ENCODE measurements around the gene ADAMTS14.

The ADAMTS14 gene

DNA sequence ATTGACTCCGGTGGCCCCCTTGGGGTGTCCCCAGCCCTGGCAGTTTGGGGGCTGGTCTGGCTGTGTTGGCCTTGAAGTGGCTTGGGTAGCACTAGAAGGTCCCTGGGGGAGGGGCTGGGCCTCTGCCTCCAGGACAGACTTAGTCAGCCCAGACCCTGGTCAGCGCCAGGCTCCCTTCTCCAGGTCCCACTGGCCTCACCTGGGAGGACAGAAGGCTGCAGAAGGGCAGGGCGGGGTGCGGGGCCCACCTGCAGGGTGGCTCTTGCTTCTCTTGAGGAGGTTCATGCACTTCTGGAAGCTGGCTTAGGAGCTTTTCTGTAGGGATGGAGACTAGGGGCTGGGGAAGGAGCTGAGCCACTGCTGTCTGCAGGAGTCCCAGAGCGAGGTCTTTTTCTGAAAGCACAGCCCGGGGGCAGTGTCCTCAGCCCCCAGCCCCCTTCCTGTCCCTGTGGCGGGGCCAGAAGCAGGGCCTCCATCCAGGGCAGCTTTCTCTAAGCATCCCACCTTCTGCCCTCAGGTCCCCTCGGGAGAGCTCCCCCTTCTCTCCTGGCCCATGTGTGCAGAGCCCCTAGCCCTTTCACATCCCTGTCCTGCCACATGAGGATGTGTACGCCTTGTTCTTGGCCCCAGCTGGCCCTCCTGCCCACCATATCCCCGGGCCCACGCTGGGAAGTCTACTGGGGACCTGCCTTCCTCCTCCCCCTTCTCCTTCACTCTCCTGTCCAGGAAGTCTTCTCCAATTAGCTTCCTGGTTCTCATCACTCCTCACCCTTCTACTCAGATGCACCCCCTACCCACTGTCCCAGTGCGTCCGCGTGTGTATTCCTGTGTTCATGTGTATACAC lies 101.9 kb downstream of the ADAMTS14 start:
- DNase-seq: no peak

DNA sequence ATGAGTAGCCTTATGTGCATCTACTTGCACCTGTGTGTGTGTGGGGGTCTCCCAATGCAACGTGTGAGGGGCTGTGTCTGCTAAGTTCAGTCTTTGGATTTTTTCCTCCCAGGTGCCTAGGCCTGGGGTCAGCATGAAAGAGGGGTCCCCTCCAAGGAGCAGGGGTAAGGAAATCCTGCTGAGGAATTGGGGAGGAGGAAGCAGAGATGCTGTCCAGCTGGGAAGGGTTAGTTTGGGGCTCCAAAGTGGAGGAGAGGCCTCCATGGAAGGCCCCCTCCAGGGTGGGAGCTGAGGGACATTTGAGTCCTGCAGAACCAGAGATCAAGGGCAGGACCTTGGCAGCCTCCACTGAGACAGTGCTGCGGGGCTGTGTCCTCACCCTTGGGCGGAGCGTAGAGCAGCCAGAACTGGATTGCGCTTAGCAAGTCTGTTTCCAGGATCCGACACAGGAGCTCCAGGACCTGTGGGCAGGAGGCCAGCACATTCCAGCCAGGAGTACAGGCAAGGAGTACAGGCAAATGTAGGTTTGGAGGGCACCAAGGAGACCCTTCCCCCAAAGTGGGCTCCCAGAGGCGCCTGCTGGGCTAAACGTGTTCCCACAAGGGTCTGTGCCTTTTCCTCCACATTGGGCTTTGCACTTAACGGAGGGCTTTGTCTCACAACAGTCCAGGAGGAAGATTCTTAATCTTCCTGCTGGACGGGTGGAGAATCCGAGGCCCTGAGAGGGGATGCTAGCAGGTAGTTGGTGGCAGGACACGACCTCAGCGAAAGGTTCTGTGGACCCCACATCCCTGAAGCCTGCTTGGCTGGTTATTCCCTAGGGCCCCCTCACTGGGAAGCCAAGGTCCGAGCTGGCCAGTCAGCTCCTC lies 102.7 kb downstream of the ADAMTS14 start:
- DNase-seq: no peak

DNA sequence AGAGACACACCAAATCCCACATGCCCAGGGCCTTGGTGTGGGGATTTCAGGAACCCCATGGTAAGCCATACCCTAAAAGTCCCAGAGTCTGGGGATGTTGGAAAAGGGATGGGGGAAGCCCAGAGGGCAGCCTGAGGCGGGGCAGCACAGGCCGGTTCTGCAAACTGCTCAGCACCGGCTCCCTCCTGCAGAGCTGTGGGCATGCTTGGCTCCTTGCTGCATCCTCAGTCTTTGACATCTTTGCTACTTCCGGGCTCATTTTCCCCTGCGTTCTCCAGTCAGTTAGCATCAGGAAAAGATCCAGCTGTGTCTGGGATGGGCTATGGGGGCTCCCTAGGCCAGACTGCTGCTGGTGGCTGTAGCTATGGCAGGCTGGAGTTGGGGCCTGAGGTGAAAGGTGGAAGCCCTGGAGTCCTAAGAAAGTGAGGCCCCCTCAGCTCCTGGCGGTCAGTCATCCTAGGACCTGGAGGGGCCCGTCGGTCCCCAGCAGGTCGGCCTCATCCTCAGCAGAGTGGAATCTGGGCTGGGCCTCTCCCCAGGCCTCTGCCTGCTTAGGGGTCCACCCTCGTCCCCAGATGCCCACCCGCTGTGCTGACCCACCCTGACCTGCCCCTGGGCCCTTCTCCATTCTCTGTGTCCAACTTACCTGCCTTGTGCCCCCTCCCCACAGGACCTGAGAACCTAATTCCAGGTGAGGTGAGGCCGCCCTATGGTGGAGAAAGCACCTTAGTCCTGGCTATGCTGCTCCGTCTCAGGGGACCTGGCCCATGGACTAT lies 103.6 kb downstream of the ADAMTS14 start:
- DNase-seq: no peak

DNA sequence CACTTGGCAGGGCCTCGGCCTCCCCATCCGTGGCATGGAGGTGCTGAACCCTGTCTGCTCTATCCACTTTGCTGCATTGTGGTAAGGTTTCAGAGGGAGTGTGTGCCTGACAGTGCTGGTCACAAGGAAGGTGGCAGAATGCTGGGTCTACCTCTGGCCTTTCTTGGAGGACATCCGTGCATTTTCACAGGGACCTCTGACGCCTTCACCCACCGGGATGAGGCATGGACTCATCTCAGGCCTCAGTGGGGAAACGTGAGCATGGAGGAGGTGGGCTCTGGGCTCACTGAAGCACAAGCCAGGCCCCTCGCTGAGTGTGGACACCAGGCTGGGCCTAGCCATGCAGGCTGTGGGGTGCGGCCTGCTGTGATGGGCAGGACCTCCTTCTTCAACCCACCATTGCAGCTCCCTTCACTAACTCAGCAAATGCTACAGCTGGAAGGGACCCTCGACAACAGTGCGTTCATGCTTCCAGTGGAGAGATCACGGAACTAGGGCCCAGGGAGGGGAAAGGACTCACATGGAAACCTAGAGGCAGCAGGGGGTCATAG lies 104.2 kb downstream of the ADAMTS14 start:
- no peak for DNase-seq

DNA sequence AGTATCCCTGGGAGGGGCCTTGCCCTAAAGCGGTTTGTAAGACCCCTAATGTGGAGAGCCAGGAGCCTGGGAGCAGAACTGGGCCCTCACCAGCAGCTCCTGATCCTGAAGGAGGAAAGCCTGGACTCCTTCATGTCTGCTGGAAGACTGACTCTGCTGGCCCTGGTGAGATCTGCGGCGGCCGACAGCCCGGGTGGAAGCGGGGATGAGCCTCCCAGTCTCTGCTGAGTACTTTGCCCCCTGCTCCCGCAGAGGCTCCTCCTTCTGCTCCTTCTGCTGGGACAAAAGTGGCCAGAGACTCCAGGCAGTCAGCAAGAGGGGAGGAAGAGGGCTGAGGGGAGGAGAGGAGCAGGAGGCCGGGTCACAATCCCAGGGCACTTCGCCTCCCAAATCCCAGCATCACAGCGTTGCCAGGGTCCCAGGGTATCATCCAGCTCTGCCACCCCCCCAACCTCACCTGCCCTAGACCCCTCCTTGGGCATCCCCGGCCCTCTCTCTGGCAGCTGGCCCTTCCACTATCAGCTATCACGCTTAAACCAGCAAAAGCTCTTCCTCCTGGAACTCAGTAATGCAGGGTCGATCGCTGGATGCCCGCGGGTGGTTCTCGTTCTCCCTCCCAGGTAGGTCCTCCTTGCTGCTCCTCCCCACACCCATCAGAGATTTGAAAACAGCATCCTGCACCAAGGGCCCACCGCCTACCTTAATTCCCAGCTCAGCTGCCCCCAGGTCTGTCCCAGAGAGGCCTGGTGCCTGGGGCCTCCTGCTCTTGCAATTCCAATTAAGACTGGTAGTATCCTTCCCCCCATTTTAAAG lies 105.0 kb downstream of the ADAMTS14 start:
- no peak for DNase-seq

DNA sequence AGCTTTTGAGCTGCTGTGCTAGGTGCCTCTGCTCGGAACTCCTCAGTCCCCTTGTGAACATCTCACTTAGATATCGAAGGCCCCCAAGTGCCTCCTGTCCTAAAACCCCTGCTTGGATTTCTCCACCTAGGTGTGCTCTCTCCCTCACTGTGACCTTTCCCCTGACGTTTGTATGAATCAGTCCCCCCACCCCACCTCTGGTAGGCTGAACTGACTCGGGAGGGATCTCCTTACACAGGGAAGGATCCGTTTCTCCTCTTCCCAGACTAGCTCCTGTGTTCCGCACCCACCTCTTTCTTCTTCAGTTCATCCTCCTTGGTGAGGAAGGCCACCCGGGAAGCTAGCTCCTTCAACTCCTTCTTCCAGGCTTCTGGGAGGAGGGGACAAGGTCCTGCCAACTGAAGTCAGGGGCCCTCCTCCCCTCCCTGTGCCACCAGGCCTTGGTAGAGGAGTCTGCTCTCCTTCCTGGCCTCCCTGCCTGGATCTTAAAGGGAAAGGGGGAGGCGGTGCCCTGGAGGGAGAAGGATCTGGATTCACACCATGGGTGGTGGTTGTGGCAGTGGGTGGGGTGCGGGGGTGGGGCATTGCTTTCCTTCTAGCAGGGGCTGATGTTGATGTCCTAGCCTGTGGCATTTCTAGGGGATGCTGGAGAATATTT lies 106.1 kb downstream of the ADAMTS14 start:
- DNase-seq: no peak

DNA sequence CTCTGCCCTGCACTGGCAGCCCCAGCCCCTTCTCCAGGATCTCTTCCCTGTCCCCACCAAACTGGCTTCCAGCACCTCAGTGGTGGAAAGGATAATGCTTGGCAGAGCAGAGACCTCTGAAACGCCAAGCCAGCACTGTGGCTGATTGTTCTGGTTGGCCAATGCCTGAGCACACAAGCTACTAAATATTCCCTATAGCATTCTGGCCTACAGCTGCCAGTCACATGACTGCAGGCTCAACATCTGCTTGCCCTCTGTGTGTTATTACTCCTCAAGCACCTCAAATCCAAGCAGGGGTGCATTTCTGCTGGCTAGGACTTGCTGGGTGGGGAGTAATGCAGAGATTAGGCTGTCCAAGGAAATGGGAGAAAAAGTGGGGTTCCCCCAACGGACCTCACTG lies 106.8 kb downstream of the ADAMTS14 start:
- no peak for DNase-seq

DNA sequence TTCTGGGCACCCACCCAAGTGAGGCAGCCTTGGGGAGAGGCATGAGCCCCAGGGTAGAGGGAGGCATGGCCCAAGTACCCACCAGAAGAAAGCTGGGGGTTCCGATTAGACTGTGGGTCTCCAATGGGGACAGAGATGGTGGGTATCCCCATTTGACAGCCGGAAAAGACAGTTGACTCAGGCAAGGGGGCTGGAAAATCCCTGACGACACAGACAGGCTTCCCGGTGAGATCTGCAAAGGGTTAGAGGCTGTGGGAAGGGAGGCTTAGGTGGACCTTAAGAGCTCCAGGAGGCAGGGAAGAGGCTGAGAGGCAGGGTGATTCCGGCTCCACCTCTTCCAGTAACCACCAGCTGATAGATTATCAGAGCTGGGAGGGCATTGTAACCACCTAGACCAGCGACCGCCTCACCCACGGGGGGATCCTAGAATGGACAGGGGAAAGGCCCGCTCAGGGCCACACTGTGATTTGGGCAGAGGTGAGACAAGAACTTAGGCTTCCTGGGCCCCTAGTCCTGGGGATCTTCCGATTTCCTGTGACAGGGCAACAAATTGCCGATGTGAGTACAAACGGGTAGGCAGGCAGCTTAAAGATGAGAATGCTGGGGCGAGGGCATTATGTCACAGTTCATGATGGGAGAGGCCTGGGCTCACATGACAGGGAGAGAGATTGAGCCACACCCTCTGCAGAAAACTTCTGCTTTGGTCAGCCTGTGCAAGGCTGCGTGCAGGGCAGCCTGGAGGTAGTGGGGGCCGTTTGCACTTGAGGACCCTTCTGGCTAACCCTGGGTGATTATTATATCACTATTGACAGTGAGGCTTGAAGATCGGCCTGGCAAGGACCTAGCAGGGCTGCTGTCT lies 107.4 kb downstream of the ADAMTS14 start:
- no peak for DNase-seq

DNA sequence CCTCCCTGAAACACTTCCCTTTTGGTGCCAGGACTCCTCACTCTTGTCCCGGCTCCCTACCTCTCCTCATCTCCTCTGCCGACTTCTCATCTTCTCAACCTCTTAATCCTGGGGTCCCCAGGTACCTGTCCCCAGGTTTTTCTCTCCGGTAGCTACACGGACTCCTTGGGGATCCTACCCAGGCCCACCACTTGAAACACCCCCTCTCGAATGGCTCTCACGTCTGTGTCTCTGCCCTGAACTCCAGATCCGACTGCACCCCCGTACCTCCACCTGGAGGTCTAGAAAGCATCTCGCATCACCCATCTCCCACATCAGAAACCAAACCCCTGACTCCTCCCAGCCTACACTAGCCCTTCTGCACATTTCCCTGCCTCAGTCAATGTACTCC lies 108.1 kb downstream of the ADAMTS14 start:
- no peak for DNase-seq

DNA sequence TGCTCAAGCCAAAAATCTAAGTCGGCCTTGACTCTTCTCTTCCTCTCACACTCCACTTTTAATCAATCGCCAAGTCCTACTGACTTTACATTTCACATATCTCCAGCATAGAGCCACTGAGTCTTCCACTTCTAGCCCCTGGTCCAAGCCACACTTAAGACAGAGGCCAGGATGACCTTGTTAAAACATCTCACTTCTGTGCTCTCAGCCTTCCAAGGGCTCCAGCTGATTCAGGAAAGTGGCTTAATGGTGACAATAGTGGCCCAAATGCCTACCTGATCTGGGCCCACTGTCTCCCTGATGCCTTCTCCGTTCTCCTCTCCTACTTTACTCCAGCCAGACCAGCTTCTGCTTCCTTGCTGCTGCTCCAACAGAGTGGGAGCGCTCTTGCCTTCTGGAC lies 108.5 kb downstream of the ADAMTS14 start:
- no peak for DNase-seq

DNA sequence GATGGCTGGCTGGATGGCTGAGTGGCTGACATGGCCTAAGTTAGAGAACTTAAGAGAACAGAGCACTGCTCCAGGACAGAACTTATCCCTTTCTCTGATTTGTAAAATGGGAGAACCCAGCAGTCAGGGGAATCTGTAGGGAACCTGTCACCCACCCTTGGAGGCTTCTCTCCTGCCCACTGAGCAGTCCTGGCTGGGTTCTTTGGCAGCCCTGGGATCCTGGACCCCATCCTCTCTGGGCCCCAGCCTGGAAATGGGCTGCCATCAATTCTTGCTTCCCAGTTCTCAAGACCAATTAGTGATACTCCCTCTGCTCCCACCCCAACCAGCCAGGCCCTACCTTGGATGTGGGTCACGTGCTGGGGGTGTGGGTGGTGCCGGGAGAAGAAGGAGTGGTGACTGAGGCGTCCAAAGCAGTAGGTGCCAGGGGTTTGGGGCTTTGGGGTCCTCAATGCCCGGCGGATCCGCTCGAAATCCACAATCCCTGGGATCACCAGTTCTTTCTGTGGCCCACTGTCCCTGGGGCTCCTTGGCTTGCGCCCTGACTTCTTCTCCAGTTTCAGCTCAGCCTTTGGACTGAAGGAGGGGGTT lies 109.2 kb downstream of the ADAMTS14 start:
- DNase-seq: no peak

DNA sequence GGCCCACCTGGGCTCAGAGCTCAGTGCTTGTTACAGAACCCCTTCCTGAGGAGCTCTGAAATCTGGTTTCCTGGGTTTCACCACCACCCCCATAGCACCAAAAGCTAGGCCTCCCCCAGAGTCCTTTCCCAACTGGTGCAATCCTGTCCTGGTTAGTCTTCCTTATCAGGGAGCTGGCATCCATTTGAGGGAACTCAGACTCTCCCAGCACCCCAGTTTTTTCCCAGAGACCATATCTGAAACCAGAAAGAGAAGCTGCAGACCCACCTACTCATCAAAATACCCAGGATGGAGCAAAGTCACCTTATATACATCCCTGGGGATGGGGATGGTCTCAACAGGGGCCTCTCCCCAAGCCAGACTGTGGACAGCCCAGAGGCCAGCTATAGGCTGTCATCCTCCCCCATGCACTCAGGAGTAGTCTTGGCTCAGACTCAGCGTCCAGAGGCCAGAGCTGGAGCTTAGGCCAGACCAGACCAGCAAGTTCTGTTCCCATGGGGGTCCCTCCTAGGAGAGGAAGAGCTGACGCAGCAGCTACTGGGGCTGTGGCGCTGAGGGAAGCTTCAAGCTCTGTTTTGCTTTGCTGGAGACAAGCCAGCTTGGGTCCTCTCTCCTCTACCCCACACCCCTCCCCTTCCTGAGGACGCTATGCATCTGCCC lies 109.9 kb downstream of the ADAMTS14 start:
- no peak for DNase-seq

DNA sequence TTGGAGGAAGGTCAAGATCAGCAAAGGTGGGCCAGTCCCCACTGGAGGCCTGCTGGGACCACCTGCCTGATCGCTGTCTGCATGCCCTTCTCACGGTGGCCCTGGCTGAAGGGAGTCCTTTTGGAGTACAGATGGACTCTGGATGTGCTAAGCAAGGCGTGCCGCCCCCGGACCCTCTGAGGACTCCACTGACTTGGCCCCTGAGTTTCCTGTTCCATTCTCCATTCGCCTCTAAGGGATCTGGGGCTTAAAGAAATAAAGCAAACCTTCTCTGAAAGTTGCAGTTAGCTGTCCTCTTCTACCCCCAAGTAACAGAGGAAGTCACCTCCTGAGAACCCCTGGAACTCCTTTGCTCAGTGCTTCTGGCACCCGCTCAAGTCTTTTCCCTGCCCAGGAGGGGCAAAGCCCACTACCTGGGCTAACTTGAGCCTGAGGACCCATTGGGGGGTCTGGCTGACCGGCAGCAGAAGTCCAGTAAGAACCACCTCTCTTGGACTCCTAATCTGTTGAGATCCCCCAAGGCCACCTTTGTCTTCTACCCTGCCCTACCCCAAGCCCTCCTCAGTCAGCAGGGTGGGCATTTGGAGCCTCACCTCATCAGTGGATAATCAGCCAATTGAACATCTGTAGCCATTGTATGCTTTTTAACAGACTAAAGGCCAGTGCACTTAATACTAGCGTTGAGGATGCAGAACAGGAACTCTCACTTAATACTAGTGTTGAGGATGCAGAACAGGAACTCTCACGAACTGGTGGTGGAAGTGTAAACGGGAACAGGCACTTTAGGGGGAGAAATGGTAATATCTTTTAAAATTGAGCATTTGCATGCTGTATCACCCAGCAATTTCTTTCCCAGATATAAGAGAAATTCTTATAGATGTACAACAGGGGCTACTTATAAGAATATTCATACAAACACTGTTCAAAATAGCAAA lies 110.7 kb downstream of the ADAMTS14 start:
- no peak for DNase-seq

DNA sequence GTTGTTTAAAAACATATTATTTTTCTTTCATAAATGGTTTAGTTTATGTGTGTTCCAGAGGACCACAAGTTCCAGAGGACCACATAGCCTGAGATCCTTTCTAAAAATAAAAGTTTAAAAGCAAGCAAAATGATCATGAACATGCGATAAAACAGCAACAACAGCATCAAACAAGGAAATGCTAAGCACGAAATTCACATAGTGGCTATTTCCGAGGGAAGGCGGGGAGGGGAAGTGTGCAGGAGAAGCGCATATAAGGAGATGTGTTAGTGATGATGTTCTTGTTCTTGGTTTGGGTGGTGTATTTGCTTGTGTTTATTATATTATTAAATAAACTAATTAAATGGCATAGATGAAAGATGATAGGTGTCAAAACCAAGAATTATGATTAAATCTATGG lies 111.7 kb downstream of the ADAMTS14 start:
- DNase-seq: no peak

DNA sequence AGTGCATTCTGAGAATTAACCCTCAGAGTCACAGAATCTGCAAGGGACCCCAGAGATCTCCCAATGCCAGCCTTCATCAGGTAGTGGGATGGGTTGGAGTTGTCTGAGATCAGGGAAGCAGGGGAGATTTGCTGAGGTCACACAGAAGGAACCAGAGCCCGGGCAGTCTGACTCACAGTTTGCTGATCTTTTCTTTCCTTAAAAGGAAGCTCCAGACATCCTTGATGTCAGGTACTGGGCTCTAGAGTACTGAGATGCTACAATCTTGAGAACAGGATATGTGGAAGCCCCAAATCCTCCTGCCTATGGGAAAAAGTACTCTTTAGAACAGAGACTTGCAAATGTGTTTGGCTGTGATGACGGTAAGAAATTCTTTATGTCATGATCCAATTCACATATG lies 112.2 kb downstream of the ADAMTS14 start:
- DNase-seq: no peak

DNA sequence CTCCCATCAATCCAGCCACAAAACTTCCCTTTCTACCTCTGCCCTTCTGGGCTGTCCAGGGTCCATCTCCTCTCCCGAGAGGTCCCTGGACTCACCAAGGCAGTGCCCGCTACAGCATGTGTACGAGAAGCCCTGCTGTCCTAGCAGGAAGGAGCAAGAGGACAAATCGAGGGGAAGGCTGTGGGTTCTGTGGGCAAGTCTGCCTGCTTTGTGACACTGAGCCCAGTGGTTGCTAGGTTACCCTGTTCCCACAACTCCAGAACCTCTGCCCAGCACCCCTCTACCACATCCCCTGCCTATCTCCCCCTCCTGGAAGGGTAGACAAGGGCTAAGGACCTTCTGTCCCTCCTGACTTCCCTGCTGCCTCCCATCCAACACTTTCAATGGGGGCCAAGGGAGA lies 112.9 kb downstream of the ADAMTS14 start, which contains the start of gene TBATA:
TBATA (minus strand) TSS at position 188 of the 400 bp plus-strand sequence. CDS start 1,998 bp downstream, outside the sequence.
- DNase-seq: no peak

DNA sequence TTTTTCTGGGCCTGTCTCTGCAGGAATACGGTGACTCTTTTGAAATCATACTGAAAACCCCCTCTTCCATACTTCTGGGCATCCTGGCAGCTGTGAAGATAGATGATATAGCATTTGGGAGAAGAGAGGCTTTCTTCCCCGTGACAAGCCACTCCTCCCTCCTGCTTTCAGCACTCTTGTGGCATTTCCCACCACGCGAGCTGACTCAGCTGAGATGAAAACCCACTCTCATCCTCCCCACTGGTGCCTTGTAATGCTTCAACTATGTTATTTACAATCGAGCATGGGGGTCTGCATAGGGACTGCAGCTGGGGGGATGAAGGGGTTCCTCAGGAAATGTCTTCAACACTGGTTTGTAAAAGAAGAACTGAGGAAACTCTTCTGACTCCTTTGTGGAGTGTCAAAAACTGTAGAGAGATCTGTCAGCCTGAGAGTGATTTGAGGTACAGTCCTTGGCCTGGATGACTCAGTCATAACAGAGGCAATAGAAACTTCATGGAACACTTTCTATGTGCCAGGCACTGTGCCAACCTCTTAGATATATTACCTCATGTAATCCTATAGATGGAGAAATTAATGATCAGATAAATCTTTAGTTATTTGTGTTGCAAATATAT lies 114.6 kb downstream of the ADAMTS14 start:
- peak in 1 of 2 donors; percentile 10 for DNase-seq

Data from stimulated activated CD4-positive, alpha-beta T cell treated with anti-CD3 and anti-CD28 coated beads, Interleukin-2, amount 100 ng/mL, for 24 hours (primary cell).